Measurements from ENCODE around the gene LBR. TPM values are rescaled to one million over a fixed set of nuclear protein-coding genes. Genes with fewer than 3 reads are reported as not detected.

The LBR gene
- total RNA-seq, 1 experiment from 2014 or later = 86.0 TPM

GRCh38 chr1:225426395-225427234 is 1.2 kb downstream of the LBR start (continued):
- TF ChIP-seq SP1 (CRISPR knock-in tag; conservative IDR thresholded peaks at IDR 0.05) (no peak), ZNF425 (CRISPR knock-in tag; conservative IDR thresholded peaks at IDR 0.05) (no peak), FOXJ3 (CRISPR knock-in tag; IDR thresholded peaks at IDR 0.05; ENCODE audit: borderline replicate concordance) (no peak), CBFB (CRISPR knock-in tag; IDR thresholded peaks at IDR 0.05; ENCODE audit: low read depth) (no peak)

GRCh38 chr1:225425201-225425786 is 2.5 kb downstream of the LBR start:
- Mint-ChIP-seq H3K27ac (no peak overlapping the region), H3K36me3 (peaks cover 9% of the 10 kb centered on the region), H3K4me3 (peak overlapping the region; percentile 73; the same call in 1 of the 2 replicates), H3K9me3 (peaks cover 4% of the 10 kb centered on the region), H3K4me1 (peaks cover 56% of the 10 kb centered on the region), H3K27me3 (ENCODE audit: low read depth) (peaks cover 24% of the 10 kb centered on the region)
- no peak for DNase-seq (ENCODE audit: low spot score)
- TF ChIP-seq USF2 (CRISPR knock-in tag; IDR thresholded peaks at IDR 0.05) = no peak
- TF ChIP-seq IRF1 (CRISPR knock-in tag; IDR thresholded peaks at IDR 0.05) = no peak
- CTCF ChIA-PET = interaction anchor here (0.9 to 1.7 kb wide), 5 partner anchors 16 to 107 kb away, joined by 3 to 7 read pairs (median 4); no protein-coding TSS in a partner anchor
- ATAC-seq = no peak
- POLR2A ChIA-PET = interaction anchor here (0.5 kb wide), 1 partner anchor 15 kb away, joined by 3 read pairs; no protein-coding TSS in a partner anchor

GRCh38 chr1:225424562-225425200 is 3.2 kb downstream of the LBR start:
- TF ChIP-seq JAZF1 (CRISPR knock-in tag; IDR thresholded peaks at IDR 0.05) (no peak), RELA (CRISPR knock-in tag; IDR thresholded peaks at IDR 0.05; ENCODE audit: borderline replicate concordance) (no peak), E2F1 (CRISPR knock-in tag; IDR thresholded peaks at IDR 0.05) (no peak), USF2 (CRISPR knock-in tag; IDR thresholded peaks at IDR 0.05) (no peak), CREB1 (CRISPR knock-in tag; IDR thresholded peaks at IDR 0.05) (no peak), PREB (CRISPR knock-in tag; IDR thresholded peaks at IDR 0.05; ENCODE audit: borderline replicate concordance) (no peak)
- Mint-ChIP-seq H3K9me3 (no peaks in the 10 kb centered on the region), H3K27ac (no peak overlapping the region), H3K4me3 (no peak overlapping the region; the same call in 1 of the 2 replicates), H3K36me3 (peaks cover 8% of the 10 kb centered on the region), H3K27me3 (ENCODE audit: low read depth) (peaks cover 20% of the 10 kb centered on the region), H3K4me1 (peaks cover 52% of the 10 kb centered on the region)
- POLR2A ChIA-PET = no interaction called here
- CTCF ChIA-PET = interaction anchor here (0.9 to 1.7 kb wide), 5 partner anchors 17 to 106 kb away, joined by 3 to 7 read pairs (median 4); no protein-coding TSS in a partner anchor
- no peak for DNase-seq (ENCODE audit: low spot score)
- ATAC-seq = no peak

Data from WTC11 (cell line).